ENCODE results near the gene PROSER2. TPM values are rescaled to one million over a fixed set of nuclear protein-coding genes. Genes with fewer than 3 reads are reported as not detected.

The PROSER2 gene
- total RNA-seq, 1 experiment from 2014 or later = 4.1 TPM

DNA sequence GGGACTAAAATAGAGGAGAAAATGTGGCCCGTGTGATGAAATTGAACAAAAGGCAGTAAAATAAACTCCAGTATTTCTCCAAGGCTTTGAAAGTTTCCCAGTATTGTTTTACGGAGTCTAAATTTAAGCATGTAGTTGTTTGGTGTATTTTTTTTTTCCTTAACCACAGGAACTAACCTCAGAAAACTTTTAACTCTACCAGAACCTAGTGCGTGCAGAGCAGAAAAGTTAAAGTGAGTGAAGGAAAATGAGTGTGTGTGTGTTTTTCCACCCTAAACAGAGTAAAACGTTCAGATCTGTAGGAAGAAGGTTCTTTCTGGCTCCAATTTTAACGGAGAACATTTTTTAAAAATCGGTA, 812 bp downstream of the PROSER2 start:
- Histone ChIP-seq H3K27me3 (ENCODE audit: control insufficient read depth, insufficient read depth, low read length) (peaks cover 2% of the 10 kb centered on the region; the same call in 1 of the 2 replicates), H3K36me3 (ENCODE audit: control insufficient read depth, insufficient read depth, low read length) (peaks cover 4% of the 10 kb centered on the region; the same call in 1 of the 2 replicates), H3K27ac (ENCODE audit: low read length) (no peak overlapping the region), H3K4me3 (ENCODE audit: low read depth in 2 of 2, low read length in 2 of 2) (peak overlapping the region; percentile 30 to 56; a peak in 3 of 4 replicates), H3K4me1 (ENCODE audit: control insufficient read depth, insufficient read depth, low read length) (0 out of 2 replicates have a peak, but pooled peaks cover 3% of the 10 kb centered on the region), H3K9me3 (ENCODE audit: control insufficient read depth, insufficient read depth, low read depth, low read length) (no peaks in the 10 kb centered on the region)
- in situ Hi-C loops (cut with HindIII; ENCODE audit: low pct_unique_long_range_greater_than_20kb, low sequenced_read_pairs) = no loop called here
- DNase-seq (ENCODE audit: low read depth, low spot score) (no peak), ATAC-seq (no peak)
- ChIA-PET POLR2A (no interaction called here), CTCF (no interaction called here)
- intact Hi-C loops (cut with micrococcal nuclease; ENCODE audit: unreplicated experiment) = no loop called here
- no TSS peak for BruUV-seq (replicated peaks)
- no peak for TF ChIP-seq POLR2AphosphoS5 (IDR thresholded peaks at IDR 0.05; ENCODE audit: low read depth, low read length)
- TF ChIP-seq TCF7L2 (IDR thresholded peaks at IDR 0.05; ENCODE audit: low read depth, low read length) = no peak
- no peak for TF ChIP-seq CTCF (IDR thresholded peaks at IDR 0.05)
- no peak for TF ChIP-seq SIN3A (IDR thresholded peaks at IDR 0.05; ENCODE audit: borderline replicate concordance, insufficient read depth, low read depth, low read length)
- TF ChIP-seq REST (IDR thresholded peaks at IDR 0.05; ENCODE audit: insufficient read depth in 1 of 2, low read depth in 2 of 2, low read length in 1 of 2) = no peak

GRCh38 chr10:11824376-11824775, 1.2 kb downstream of the PROSER2 start:
- H3K9me3 ChIP-seq (ENCODE audit: control insufficient read depth, insufficient read depth, low read depth, low read length) = no peaks in the 10 kb centered on the region
- peaks cover 4% of the 10 kb centered on the region; the same call in 1 of the 2 replicates for H3K36me3 ChIP-seq (ENCODE audit: control insufficient read depth, insufficient read depth, low read length)
- no peak overlapping the region for H3K27ac ChIP-seq (ENCODE audit: low read length)
- ATAC-seq (no peak), DNase-seq (ENCODE audit: low read depth, low spot score) (no peak)
- ChIA-PET POLR2A (no interaction called here), CTCF (no interaction called here)
- TF ChIP-seq SIN3A (IDR thresholded peaks at IDR 0.05; ENCODE audit: borderline replicate concordance, insufficient read depth, low read depth, low read length) (no peak), REST (IDR thresholded peaks at IDR 0.05; ENCODE audit: insufficient read depth in 1 of 2, low read depth in 2 of 2, low read length in 1 of 2) (no peak), POLR2AphosphoS5 (IDR thresholded peaks at IDR 0.05; ENCODE audit: low read depth, low read length) (no peak), TCF7L2 (IDR thresholded peaks at IDR 0.05; ENCODE audit: low read depth, low read length) (no peak), CTCF (IDR thresholded peaks at IDR 0.05) (no peak)
- H3K4me1 ChIP-seq (ENCODE audit: control insufficient read depth, insufficient read depth, low read length) = 0 out of 2 replicates have a peak, but pooled peaks cover 3% of the 10 kb centered on the region
- BruUV-seq (replicated peaks) = no TSS peak
- H3K27me3 ChIP-seq (ENCODE audit: control insufficient read depth, insufficient read depth, low read length) = peaks cover 2% of the 10 kb centered on the region; the same call in 1 of the 2 replicates
- intact Hi-C loops (cut with micrococcal nuclease; ENCODE audit: unreplicated experiment) (no loop called here), in situ Hi-C loops (cut with HindIII; ENCODE audit: low pct_unique_long_range_greater_than_20kb, low sequenced_read_pairs) (no loop called here)
- no peak overlapping the region; a peak in 1 of 4 replicates for H3K4me3 ChIP-seq (ENCODE audit: low read depth in 2 of 2, low read length in 2 of 2)

All from Panc1 (cell line).